Esophagus squamous epithelium (tissue), 4 donors: ENCODE results near the gene MBNL1.

Source experiments
- CTCF ChIP-seq, 6 experiments: fragments of 450-650 bp in 4 of 6; fragments of 200-600 bp in 2 of 6; sonication (generic) in 2 of 6; IDR thresholded peaks; one replicate each; pipeline ENCODE4 v1.5.1; 2016 to 2019; ENCODE audit warnings: antibody characterized with exemption in 6 of 6, mild to moderate bottlenecking in 4 of 6, moderate library complexity in 4 of 6
- POLR2A ChIP-seq, 4 donors: fragments of 450-650 bp; IDR thresholded peaks; one replicate each; pipeline ENCODE4 v1.6.1; 2017; ENCODE audit warnings: antibody characterized with exemption in 4 of 4, mild to moderate bottlenecking in 4 of 4, moderate library complexity in 3 of 4

- no peak for TF ChIP-seq POLR2A (IDR thresholded peaks at IDR 0.05)
- TF ChIP-seq CTCF (IDR thresholded peaks at IDR 0.05): no peak
Observed at GRCh38 chr3:152321955-152322377, 53.2 kb downstream of the MBNL1 start.
